OCI-M1 (cell line): ENCODE data around the gene LRRC26.

Source experiments
- DNase-seq: peaks from one replicate; lab custom pipeline; 2025; lab: John Stamatoyannopoulos, UW

LRRC26 gene

GRCh38 chr9:137167747-137168572 is 1.9 kb downstream of the LRRC26 start:
- DNase-seq: peak; percentile 9

DNA sequence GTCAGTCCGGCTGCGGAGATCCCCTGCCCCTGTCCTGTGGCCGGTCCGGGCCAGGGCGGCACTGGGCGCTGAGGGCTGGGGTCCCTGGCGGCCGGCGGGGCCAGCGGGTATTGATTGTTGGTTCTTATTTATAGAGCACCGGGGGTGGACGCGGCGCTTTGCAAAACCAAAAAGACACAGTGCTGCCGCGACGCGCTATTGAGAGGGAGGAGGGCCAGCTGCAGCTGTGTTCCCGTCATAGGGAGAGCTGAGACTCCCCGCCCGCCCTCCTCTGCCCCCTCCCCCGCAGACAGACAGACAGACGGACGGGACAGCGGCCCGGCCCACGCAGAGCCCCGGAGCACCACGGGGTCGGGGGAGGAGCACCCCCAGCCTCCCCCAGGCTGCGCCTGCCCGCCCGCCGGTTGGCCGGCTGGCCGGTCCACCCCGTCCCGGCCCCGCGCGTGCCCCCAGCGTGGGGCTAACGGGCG is 2.5 kb downstream of the LRRC26 start:
- DNase-seq: no peak

DNA sequence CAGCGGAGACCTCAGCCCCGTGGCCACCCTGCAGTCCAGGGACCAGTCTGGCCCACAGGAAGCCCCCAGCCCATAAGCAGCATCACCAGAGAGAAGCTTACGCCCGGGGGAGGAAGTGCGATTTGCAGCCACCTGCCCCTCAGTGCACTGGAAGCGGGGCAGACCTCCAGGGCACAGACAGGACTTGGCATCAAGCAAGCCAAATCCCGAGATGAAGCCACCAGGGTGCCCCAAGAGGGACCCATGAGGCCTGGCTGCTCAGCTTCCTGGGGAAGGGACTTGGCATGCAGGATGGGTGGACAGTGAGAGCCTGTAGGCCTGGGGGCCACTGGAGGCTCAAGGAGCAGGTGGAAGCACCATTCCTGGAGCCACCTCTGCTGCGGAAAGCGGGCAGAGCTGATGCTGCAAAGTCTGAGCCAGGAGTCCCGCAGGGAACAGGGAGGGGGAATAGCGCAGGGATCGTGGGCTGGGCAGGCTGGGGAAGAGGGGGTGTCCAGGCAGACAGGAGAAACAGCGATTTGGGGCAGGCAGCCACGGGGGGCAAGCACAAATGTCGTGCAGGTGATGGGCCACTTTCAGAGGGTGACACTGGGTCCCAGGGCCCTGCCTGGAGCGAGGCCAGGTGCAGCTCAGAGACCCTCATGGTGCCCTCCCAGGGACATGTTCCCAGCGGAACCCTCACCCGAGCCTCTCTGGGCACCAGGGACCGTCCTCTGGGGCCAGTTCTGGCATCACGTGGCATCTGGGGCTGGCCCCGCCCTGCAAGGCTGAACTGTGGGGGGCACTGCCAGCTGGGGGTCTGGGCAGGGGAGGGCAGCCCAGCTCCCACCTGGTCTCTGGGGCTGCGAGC is 3.2 kb downstream of the LRRC26 start:
- no peak for DNase-seq

DNA sequence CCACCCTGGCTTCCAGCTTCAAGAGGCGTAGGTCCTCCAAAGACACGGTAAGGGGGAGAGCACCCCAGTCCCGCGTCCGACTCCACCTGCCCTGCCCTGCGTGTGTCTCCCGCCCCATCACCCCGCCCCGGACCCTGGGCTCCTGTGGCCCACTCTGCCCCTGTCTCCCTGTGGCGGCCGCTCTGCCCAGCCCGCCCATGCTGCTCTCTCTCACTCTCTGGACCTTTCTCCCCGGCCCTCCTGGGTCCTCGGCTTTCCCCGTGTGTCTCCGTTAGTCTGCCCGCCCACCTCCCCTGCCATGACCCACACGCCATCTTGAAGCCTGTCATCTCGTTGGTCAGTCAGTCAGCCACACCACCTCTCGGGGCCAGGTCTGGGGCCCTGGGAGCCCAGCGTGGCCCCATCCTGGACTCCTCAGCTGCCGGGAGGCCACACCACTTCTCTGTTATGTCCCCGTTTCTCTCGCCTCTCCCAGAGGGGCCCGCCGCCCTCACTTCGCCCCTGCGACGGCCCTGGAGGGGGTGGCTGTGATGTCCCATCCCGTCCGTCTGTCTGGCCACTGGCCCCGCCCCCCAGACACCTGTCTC is 4.5 kb downstream of the LRRC26 start:
- DNase-seq: no peak

DNA sequence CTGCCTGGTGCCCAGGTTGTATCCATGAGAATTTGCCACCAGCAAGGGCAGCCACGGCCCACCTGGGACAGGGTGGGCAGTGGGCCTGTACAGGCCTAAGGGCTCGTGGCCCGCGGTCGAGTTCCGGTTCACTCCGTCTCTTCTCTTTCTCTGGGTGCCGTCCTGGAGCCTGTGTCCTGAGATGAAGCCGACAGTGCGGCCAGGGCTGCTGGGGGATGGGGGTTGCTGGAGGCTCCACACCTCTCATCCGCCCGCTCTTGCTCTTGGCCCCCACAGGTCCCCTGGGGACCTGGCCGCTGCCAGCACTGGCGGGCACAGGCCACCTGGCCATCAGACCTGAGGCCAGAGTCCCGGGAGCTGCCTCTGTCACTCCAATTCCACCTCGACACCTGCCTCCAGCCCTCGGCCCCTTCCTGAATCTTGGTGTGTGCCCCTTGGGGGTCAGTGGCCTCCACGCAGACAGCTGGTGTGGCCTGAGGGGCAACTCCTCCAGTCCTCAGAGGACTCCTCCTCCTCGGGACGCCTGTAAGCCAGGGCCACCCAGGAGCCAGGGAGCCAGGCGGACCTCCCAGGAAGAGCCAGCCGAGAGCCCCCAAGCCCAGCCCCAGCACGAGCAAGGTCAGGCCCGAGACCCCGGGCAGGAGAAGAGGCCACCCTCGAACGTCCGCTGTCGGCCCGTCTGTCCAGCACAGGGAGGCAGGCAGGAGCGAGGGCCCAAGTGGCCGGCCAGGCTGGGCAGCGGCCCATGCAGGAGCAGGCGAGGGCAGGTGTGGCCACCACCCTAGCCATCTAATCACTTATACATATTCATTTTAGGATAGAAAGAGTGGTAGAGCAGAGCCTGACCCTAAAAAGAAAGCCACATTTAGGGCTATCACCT is 5.2 kb downstream of the LRRC26 start:
- no peak for DNase-seq

- DNase-seq: no peak
Measured at GRCh38 chr9:137163805-137164204, 6.0 kb downstream of the LRRC26 start.

DNA sequence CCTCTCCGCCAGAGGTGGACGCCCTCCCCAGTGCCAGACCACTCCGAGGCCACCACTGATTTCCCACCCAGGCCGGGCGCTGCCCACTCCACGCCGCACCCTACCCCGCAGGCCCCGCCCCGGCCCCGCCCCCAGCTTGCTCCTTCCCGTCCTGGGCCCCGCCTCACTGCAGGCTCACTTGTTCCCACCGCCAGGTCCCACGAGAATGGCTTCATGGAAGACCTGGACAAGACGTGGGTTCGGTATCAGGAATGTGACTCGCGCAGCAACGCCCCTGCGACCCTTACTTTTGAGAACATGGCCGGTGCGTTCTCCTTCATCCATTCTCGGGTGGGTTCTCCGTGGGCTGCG is 6.5 kb downstream of the LRRC26 start:
- no peak for DNase-seq

DNA sequence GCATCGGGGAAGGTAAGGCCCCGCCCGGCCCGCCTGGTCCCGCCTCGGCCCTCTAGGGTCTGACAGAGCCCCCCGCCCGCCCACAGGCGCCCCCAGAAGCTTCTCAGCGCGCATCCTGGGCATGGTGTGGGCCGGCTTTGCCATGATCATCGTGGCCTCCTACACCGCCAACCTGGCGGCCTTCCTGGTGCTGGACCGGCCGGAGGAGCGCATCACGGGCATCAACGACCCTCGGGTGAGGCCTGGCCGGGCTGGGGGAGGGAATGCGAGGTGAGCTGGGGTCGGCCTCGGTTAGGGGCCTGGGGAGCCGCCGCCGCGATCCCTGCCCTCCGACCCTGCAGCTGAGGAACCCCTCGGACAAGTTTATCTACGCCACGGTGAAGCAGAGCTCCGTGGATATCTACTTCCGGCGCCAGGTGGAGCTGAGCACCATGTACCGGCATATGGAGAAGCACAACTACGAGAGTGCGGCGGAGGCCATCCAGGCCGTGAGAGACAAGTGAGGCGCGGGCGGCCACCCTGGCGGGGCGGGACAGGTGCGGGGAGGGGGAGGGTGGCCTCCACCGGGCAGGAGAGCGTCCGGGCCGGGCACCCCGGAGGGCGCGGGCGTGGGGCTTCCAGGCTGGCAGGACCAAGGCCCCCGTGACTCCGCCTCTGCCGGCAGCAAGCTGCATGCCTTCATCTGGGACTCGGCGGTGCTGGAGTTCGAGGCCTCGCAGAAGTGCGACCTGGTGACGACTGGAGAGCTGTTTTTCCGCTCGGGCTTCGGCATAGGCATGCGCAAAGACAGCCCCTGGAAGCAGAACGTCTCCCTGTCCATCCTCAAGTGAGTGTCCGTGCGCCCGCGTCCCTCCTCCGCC is 7.1 kb downstream of the LRRC26 start:
- peak; percentile 24 for DNase-seq

DNA sequence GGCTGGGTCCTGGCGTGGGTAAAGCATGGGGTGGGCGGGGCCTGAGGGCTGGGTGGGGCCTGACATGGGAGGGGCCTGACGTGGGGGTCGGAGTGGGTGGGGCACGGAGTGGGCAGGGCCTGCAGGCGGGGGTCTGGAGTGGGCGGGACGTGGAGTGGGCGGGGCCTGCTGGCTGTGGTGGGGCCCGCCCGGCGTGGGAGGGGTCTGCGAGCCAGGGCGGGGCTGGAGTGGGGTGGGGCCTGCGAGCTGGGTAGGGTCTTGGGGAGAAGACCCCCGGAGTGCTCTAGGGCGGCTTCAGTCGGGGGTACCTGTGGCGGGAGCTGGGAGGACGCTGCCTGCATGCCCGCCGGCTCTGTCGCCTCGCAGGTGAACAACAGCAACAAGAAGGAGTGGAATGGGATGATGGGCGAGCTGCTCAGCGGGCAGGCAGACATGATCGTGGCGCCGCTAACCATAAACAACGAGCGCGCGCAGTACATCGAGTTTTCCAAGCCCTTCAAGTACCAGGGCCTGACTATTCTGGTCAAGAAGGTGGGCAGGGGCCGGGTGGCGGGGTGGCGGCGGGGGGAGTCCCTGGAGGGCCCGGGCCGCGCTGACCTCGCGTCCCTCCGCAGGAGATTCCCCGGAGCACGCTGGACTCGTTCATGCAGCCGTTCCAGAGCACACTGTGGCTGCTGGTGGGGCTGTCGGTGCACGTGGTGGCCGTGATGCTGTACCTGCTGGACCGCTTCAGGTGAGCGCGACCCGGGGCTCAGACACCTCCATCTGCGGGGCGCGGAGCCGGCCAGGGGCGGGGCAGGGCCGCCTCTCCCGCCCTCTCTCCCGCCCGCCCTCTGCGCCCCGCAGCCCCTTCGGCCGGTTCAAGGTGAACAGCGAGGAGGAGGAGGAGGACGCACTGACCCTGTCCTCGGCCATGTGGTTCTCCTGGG is 8.0 kb downstream of the LRRC26 start:
- DNase-seq: no peak

- no peak for DNase-seq
Measured at GRCh38 chr9:137160716-137161557, 8.9 kb downstream of the LRRC26 start.

GRCh38 chr9:137160054-137160425 is 9.8 kb downstream of the LRRC26 start:
- no peak for DNase-seq

DNA sequence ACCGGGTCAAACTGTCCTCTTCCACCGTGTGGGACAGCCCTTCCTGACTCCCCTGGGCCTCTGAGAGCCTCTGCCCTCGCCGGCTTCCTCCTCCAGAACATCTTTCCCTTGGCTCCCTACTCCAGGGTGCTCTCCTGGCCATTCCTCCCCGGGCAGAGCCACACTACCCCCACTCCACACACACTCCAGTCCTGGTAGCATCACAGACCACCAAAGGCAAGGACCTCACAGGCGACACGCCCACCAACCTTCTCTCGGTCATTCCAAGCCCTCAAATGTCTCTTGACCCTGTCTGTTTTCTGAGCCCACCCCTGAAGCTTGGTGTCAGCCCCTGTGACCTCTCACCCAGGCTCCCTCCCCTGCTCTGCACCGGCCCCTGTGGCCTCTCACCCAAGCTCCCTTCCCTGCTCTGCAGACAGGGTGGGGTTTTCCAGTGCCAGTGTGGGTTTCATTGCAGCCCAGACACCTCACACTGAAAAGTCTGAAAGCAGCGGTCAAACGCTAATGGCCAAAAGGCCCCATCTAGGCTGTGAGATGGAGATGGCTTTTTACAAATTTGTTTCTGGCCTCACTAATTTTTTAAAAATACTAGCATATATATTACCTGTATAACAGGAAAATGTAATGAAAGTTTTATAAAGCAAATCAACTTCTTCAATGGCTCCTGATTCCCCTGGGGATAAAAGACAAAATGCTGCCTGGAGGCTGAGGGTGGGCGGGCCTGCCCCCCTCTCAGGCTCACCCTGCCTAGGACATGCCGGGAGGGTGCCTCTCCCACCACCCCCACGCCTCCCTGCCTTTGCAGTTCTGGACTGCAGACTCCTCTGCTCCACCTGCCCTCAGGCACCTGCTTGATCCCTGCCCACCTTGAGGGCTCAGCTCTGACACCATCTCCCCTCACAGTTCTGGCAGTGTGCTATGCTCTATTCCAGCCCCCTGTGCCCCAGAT is 10.5 kb downstream of the LRRC26 start:
- DNase-seq: no peak

GRCh38 chr9:137158625-137159024 is 11.2 kb downstream of the LRRC26 start:
- no peak for DNase-seq

DNA sequence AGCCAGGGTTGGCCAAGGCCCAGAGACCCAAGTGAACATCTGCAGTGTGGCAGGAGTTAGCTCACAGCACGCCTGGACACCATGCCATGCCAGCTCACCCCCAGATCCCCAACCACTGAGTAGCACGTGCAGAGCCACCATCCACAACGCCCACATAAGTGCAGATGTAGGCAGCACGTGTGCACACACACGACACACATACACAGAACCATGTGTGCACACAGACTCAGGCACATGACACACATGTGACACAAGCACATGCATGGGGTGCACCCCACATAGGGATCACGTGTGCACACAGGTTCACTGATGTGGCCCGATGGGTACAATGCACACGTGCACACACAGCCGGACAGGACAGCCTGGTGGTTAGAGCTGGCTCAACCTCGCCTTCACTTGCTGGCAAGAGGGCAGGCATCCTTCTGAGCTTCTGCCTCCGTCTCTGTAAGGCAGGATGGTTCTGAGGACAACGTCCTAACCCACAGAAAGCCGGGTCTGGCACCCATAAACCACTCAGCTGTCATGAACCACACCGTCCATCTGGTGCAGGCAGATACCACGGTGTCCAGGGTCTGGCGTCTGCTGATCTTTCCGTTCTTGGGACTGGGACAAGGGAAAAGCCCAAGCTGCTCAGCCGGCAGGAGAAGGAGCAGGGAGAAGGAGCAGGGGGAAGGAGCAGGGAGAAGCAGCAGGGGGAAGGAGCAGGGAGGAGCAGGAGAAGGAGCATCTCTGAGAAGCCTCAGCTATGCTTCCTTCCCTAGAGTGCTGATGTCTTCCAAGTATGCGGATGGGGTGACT is 12.0 kb downstream of the LRRC26 start:
- DNase-seq: peak; percentile 49

DNA sequence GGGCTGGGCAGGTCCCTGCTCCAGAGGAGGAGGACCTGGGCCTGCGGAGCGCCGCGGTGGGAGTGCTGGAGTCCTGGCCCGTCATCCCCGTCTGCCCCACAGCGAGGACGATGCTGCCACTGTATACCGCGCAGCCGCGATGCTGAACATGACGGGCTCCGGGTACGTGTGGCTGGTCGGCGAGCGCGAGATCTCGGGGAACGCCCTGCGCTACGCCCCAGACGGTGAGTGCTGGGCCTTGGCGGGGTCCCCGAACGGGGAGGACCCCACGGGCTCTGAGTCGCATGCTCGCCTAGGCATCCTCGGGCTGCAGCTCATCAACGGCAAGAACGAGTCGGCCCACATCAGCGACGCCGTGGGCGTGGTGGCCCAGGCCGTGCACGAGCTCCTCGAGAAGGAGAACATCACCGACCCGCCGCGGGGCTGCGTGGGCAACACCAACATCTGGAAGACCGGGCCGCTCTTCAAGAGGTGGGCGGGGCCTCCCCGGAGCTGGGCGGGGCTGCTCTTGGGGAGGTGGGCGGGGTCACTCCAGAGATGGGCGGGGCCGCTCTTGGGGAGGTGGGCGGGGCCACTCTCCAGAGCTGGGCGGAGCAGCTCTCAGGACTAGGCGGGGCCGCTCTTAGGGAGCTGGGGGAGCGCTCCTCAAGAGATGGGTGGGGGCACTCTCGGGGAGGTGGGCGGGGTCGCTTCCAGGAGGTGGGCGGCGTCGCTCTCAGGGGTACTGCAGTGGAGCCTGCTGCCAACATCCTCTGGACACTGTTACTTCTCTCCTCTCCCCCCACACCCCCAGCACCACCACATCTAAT is 13.1 kb downstream of the LRRC26 start:
- DNase-seq: peak; percentile 29

- DNase-seq: no peak
Measured at GRCh38 chr9:137152844-137153405, 16.9 kb downstream of the LRRC26 start.
